Uterus (tissue), 2 donors: ENCODE results near the gene ALDH1A3.

Experiments used
- POLR2A ChIP-seq, 2 donors: fragments of 450-650 bp; IDR thresholded peaks; one replicate each; pipeline ENCODE4 v1.6.1; 2016; ENCODE audit warnings: antibody characterized with exemption in 2 of 2, mild to moderate bottlenecking in 1 of 2, moderate library complexity in 1 of 2
- TF ChIP-seq, protein P1 (sequence below), 4 experiments: fragments of 200-600 bp in 2 of 4; fragments of 450-650 bp in 2 of 4; sonication (generic) in 2 of 4; IDR thresholded peaks; one replicate each; pipeline ENCODE4 v1.5.1; 2016 to 2019; ENCODE audit warnings: antibody characterized with exemption in 4 of 4, mild to moderate bottlenecking in 2 of 4, moderate library complexity in 1 of 4

DNA sequence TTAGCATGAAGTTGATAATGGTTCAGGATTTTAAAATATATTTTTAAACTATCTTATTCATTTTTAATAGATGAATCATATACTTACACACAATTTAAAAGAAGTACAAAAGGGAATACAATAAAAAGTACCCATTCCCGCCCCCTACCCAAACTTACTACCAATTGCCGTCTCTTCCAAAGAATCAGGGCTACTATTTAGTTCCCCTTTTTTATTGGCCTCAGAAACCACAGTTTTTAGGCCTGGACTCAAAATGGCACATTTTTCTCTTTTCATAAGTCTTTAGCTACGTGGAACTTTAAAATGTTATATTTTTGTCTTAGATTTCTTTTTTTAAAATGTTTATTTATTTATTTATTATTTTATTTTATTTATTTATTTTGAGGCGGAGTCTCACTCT is 57.5 kb downstream of the ALDH1A3 start:
- no peak for TF ChIP-seq POLR2A (IDR thresholded peaks at IDR 0.05)
- TF ChIP-seq, protein P1, sequence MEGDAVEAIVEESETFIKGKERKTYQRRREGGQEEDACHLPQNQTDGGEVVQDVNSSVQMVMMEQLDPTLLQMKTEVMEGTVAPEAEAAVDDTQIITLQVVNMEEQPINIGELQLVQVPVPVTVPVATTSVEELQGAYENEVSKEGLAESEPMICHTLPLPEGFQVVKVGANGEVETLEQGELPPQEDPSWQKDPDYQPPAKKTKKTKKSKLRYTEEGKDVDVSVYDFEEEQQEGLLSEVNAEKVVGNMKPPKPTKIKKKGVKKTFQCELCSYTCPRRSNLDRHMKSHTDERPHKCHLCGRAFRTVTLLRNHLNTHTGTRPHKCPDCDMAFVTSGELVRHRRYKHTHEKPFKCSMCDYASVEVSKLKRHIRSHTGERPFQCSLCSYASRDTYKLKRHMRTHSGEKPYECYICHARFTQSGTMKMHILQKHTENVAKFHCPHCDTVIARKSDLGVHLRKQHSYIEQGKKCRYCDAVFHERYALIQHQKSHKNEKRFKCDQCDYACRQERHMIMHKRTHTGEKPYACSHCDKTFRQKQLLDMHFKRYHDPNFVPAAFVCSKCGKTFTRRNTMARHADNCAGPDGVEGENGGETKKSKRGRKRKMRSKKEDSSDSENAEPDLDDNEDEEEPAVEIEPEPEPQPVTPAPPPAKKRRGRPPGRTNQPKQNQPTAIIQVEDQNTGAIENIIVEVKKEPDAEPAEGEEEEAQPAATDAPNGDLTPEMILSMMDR (IDR thresholded peaks at IDR 0.05): no peak
